ENCODE measurements around the gene SNAPC4.
"Not testable (repeated sequence)": the region's sequence is repeated elsewhere in the genome, so short reads cannot be mapped to it uniquely, and the experiment has no call there.

The SNAPC4 gene

DNA sequence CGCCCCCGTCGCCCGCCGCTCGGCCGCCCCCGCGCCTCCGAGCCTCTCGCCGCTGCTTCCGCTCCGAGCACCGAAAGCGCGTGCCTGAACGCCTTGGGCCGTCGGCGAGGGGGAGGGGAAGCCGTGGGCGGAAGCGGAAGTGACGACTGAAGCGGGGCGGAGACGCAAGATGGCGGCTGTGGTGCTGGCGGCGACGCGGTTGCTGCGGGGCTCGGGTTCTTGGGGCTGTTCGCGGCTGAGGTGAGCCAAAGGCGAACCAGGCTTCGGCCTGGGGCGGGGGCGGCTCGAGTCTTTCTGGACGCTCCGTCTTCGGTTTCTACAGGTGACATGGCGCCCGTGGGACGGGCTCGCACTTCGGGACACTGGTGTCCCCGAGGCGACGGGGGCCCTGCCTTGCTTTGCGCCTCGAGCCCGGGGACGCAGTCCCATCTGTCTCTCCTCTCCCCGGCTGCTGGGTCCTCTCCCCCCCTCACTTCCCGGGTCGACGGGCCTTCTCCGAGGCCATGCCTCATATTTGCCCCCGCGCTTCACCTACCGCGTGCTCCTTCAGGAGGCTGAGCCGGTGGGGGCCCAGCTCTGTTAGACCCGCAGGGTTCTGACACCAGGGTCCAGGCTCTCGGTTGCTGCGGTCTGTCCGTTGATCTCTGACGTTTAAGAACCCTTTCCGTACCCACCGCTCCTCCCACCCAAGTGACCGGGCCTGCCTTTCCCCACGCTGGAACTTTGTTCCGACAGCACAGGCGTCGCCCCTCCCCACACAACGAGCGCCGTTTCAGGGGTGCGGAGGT is 10.7 kb upstream of the SNAPC4 start, which contains the start of the genes ENTR1 and PMPCA:
Gene ENTR1, minus strand, starts transcription at position 115 of the 788 bp plus-strand sequence. CDS start 217 bp downstream, outside the sequence.
Gene PMPCA, plus strand, starts transcription at position 159 of the 788 bp plus-strand sequence. Its CDS starts 11 bp downstream, at position 170.
- DNase-seq: peak; percentile 87

DNA sequence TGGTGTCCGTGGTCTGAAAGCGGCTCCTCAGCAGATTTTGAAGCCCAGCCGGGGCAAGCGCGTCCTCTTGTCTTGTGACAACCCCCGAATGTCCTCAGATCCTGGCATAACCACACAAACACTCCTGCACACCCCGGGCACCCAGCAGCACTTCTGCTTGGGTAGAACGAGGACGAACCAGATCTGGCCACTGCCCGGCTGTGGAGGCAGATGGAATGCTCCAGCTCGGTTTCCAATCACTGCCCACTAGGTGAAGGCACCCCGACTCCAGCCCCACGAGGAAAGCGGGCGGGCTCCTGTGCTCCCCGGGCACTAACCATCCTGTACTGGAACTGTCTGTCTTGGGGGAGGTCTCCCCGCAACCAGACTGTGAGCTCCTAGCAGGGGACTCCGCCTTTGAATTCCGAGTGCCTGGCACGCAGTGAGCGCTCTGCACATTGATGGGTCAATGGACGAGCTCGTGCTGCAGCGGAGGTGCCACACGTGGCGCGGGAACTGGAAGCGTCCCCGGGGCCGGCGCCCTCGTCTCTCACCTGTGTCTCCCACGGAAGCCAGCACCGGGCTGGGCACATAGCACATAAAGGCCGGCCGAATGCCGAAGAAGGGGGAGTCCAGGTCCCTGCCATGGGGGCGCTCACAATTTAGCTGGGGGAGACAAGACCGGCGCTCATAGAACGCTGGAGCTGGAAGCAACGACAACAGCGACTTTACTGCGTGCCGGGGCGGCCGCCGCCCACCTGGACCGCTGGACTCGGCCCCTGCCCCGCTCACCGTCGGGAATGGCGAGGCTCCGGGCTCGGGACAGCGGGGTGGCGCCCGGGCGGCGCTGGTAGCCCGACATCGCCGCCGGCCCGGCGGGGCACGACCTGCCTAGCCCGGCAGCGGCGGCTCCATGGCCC is 9.8 kb upstream of the SNAPC4 start:
- no peak for DNase-seq

DNA sequence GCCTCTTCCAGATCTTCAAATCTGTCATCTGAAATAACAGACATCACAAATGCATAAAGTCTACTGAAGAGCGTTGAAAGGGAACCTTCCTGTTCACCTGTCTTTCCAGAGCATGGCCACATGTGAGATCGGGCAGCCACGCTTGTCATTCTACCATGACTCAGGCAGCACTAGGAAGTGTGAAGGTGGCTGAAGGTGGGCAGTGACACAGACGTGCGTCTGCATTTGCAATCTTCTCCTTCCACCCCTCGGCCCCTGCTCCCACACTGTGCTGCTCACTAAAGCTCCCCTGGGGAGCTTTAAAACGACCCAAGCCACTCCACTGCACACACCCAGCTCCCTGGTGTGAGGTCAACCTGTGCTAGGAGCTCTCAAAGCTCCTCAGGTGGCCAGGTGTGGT is 7.9 kb upstream of the SNAPC4 start:
- DNase-seq: no peak

DNA sequence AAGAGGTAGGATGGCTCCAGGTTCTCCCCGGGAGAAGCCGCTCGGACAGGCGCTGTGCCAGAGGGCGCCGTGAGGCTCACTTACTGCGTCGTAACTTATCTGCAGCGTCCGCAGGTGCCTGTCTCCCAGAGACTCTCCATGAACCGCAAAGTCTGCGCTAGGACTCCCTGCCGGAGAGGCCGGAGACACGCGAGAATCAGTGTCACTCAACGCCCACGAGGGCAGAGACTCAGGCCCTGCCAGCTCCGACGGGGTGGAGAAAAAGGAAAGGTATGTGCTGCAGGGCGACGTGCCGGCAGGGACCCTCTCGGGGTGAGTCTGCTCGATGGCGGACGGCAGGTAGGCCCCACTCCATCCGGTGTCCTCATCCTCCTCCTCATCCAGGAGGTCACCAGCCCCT is 7.1 kb upstream of the SNAPC4 start:
- not testable (repeated sequence) for DNase-seq

DNA sequence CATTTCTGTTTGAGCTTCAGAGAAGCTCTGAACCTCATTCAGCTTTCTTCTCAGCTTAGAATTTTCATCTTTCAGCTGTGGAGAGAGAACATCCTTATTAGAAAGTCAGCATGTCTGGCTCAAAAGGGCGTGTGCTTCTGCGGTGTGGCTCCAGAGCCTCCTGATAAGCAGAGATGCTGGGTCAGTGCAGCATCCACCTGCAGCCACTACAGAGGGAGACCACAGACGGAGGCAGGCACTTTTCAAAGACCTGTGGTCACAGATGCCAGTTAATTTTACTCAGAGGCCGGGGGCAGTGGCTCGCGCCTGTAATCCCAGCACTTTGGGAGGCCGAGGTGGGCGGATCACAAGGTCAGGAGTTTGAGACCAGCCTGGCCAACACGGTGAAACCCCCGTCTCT is 5.9 kb upstream of the SNAPC4 start:
- not testable (repeated sequence) for DNase-seq

DNA sequence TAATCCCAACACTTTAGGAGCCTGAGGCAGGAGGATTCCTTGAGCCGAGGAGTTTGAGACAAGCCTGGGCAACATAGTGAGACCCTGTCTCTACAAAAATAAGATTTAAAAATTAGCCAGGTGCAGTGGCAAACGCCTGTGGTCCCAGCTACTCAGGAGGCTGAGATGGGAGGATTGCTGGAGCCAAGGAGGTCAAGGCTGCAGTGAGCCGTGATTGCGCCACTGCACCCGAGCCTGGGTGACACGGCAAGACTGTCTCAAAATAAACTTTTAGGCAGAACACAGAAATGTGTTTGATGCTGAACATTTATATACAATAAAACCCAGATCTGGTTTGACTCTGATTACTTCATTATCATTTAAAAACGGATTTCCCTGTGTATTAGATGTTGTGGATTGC is 5.5 kb upstream of the SNAPC4 start:
- no peak for DNase-seq

DNA sequence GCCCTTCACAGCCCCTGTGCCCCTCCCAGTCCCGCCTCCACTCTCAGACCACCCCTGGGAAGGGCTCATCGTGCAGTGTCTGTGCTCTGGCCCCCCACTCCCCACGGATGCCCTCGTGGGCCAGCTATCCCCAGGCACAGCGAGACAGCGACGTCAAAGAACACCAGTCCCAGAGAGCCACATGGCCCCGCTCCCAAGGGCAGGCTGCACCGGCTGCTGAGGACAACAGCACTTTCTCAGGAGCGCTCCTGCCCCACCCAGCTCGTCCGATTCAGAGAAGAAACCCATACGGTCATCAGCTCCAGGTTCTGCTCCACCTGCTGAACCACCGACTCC is 4.8 kb upstream of the SNAPC4 start:
- no peak for DNase-seq

DNA sequence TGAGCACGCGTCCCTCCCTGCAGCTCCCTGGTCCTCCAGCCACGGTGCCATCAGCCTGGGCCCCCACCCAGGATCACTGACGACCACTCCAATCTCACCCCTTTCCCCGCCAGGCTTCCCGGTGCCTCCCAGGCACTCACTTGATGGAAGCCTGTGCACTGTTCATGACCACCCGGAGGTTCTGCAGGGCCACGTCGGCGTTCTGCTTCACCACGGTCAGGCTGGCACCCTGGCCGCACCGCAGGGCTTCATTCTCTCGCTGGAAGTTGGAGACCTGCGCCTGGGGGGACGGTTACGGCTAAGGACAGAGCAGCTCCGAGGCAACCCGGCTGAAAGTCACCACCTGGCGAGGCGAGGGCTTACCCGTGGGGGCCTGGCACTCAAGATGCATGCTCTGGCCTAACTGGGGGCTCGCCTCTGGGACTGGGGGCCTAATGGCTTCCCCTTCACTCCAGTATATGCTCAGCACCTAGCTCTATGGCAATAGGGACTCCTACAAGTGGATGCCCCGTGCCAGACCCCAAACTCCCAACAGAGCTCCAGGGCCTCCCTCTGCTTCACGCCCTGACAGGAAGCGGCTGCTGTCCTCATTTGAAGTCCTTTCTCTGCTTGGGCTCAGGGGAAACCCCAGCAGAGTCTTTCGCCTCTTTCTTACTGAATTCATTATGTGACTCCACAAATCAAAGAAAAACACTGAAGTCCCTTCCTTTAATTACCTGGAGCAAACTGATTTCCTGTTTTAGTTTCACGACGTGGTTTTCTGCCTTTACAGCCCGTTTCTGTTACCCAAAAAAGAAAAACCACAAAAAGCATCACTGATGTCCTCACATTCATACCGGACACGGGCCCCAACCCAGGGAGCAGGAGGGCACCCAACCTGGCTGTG is 4.2 kb upstream of the SNAPC4 start:
- DNase-seq: no peak

DNA sequence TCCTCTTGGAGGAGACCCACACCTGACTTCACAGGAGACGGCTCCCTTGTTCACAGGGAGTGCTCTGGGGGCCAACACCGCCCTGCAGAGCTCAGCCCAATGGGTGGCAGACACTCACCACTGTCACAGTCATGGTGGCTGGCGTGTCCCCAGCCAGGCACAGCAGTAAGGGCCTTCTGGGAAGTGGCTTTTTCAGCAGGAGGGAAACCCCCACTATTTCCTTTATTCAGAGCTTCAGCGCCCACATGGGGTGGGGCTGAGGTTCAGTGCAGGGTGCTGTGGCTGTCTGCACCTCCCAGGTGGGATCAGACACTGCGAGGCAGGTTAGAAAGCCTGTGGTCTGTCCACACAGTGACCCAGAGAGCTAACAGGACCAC is 3.6 kb upstream of the SNAPC4 start:
- DNase-seq: no peak

DNA sequence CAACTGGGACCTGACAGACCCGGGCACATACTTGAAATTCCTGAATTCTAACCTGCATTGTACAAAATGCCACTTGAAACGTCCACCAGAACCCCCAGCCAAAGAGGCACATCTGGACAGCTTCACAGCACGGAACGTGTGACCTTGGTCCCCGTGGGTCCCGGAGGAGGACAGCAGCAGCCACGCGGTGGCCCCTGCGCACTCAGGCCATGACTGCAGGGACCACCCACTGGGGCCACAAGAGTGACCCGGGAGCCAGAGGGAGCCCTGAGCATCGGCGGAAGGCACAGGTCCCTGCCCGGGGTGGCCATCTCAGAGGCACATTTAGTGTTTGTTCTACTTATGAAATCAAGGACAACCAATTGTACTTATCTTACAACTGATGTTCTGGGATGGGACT is 2.1 kb upstream of the SNAPC4 start:
- DNase-seq: no peak

DNA sequence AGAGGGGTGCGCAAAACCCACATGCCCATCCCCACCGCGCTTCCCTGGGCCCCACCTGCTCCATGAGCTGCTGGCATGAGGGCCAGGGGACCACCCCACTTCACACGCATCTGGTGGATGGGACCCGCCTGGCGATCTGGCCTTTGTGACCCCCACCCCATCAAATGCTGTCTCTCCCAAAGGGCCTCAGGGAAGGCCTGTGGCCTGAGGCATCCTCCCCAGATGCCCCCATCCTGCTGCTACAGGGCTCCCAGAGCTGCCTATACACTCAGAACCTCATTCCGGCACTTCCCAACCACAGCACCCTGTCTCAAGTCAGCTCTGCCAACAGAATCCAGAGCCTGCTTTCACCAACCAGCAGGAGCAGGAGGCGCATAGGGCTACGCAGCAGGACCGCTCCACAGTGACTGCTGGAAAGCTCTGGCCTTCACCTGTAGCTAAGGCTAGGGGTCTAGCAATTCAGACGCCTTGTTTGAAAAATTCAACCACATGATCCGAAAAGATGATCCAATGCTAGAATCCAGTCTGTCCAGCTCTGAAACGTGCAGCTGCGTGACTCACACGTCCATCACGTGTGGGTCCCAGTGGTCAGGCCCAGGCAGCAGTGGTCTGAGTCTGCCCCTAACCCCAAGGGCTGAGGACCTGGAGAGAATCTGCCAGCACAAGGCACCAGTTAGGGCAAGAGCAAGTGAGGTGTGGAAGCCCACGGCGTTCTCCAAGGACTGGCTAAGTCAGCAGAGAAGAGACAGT is 1.4 kb upstream of the SNAPC4 start:
- DNase-seq: no peak

DNA sequence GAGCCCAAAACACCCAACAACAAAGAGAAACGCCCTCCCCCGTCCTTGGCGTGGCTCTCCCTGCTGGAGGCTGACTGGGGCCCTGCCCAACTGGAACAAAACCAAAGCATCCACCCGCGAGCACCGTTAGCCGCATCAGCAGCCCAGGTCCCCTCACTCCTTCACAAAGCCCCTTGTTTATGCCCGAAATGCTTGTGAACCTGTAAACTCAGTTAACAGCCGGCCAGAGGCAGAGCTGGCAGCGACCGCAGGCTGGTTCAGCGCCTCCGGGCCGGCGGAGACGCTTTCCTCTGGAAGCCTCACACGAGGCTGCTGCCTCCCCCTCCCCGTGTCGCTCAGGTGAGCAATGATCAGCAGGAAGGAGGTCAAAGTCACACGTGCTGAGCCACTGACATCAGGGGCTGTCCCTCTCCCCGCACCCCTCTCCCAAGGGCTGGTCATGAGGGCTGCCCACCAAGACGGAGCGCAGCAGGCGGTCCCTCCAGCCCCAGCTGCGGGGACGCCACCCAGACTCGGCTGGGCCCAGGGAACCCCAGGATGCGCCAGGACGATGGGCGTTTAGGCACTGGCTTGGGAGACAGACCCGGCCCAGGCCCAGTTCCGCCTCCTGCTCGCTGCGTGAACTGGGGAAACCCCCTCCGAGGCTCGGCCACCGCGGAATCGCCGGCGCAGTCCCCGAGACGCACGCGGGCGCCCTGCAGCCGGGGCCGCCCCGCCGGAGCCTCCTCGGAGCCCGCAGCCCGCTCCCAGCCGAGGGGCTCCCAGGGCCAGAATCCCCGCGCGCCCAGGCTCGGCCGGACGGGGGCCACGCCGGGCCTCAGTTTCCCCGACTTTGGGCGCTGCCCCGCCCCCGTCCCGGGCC is 563 bp downstream of the SNAPC4 start:
- peak; percentile 41 for DNase-seq

DNA sequence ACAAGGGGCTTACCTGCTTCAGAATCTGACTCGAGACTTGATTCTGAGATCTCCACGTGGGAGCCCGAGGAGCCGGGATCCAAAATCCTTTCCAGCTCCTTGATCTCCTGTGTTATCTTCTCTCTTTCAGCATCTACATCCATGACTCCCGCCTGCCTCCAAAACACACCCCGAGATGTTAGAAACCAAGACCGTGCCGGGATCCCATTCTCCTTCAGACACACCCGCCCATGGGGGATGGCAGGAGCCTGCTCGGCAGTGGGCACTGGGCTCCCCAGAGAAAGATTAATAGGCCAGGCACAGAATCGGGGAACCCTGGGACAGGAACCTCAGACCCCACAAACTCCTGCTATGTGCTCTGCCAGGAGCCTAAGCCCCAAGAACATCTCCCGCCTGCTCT is 1.7 kb downstream of the SNAPC4 start:
- DNase-seq: no peak

DNA sequence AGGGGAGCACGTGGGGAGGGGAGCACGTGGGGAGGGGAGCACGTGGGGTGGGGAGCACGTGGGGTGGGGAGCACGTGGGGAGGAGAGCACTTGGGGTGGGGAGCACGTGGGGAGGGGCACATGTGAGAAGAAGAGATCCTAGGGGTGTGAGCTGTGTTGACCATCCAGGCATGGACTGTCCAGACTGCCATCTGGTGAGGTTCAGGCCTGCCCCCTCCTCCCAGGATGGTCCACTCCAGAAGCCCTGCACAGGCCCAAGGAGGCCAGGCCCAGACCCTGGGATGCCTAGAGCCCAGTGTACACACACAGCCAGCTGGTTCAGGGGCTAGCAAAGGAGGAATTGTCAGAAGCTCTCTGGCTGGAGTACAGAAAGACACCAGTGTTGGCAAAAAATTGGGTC is 2.3 kb downstream of the SNAPC4 start:
- no peak for DNase-seq

DNA sequence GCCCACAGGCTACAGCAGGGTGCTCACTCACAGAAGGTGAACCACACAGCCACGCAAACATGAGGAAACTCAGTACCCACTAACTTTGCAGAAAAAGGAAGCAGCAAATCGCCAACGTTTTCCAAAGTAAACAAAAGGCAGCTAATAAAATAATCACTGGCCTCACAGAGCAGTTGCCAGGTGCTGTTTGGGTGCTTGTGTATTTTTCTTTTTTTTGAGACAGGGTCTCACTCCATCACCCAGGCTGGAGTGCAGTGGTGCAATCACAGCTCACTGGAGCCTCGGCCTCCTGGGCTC is 3.8 kb downstream of the SNAPC4 start:
- DNase-seq: no peak

DNA sequence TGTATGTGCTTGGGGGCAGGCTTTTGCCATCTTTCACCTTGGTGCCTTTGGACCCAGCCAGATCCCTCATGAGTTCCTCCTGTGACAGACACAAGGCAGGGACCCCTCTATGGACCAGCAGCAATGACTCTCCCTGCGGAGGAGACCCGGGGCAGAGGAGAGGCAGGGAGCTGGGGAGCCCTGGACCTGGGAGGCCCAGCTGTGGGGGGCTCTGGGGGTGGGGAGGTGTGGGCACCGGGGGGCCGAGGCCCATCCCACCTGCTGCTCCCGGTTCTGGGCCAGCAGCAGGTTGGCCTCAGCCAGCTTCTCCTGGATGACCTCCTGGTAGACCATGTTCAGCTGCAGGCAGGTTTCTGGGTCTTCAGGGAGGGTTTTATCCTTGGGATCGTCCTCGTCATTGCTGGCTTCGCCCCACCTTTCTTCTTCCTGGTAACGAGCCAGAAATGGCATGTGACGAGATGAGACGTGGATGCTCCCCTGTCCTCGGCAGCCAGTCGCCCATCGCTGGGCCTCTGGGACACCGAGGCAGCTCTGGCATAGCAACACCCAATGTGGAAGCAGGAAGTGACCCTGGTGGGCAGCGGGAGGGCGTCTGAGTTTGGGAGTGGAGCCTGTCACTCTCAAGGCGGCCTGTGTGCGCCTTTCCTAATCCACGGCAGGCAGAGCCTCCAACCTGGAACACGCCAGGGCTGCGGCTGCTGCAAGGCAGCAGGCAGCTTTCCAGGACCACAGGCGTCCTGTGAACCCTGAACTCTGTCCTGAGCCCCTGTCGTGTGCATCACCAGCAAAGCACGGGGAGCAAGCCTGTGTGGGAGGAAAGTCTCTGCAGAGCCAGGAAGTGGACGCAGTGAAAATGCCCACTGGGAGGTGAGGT is 4.4 kb downstream of the SNAPC4 start:
- no peak for DNase-seq

DNA sequence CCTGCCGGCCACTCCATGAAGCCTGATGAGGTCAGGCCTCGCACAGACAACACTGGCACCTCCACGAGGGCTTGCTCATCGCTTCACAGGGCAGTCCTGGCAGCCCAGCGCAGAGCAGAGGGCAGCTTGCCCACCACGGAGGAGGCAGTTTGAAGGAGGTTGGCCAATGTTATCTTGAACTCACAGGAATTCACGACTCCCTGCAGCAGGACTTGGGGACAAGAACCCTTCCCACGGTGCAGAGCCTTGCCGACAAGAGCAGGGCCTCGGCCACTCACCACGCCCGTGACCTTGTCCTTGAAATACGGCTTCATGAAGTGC is 5.0 kb downstream of the SNAPC4 start:
- no peak for DNase-seq

DNA sequence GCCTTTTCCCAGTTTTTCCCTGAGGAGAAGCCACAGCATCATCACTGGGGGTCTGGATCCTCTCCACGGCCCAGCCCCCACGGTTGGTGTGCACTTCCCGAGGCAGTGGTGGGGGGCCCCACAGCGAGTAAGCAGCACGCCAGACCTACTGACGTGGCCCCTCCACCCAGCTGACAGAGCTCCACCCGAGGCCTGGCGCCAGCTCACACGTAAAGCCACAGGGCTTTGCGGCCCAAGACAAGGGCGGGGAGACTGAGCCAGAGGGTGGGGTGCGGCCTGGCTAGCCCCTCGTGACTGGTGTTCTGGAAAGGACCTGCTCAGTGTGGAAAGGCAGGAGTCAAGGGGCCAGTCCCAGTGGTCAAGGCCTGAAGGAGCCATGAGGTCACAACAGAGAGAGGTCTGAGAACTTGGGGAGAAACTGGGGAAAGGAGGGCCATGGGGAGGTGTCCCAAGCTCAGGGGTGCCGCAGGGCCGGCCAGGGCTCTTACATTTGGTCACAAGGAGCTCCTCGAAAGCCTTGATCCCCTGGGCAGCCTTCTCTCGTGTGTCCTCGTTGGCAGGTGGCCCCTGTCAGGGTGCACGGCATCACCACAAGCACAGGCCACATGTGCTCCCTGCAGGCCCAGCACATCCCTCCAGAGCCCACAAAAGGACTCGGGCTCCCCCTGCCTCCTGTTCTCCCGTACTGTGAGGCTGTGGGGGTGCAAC is 5.5 kb downstream of the SNAPC4 start:
- no peak for DNase-seq

DNA sequence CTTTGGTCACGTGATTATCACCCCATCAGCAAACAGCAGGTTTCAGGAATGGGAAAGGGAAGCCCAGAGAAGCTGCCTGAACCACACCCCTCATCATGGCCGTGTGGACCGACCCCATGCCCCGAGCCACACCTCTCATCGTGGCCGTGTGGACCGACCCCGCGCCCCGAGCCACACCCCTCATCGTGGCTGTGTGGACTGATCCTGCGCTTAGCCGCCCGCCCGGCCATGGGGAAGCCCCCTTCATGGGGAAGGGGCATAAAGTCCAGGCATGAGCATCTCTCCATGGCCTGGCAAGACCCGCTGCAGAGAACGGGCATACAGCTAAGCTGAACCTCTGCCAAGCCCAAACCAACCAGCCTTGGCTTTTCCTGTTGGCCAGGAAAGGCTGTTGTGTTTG is 6.4 kb downstream of the SNAPC4 start:
- DNase-seq: no peak
